ENCODE data around the gene LRRC73. TPM values are rescaled to one million over a fixed set of nuclear protein-coding genes. Genes with fewer than 3 reads are reported as not detected.

The LRRC73 gene
- total RNA-seq, 1 experiment from 2014 or later = 1.4 TPM

DNA sequence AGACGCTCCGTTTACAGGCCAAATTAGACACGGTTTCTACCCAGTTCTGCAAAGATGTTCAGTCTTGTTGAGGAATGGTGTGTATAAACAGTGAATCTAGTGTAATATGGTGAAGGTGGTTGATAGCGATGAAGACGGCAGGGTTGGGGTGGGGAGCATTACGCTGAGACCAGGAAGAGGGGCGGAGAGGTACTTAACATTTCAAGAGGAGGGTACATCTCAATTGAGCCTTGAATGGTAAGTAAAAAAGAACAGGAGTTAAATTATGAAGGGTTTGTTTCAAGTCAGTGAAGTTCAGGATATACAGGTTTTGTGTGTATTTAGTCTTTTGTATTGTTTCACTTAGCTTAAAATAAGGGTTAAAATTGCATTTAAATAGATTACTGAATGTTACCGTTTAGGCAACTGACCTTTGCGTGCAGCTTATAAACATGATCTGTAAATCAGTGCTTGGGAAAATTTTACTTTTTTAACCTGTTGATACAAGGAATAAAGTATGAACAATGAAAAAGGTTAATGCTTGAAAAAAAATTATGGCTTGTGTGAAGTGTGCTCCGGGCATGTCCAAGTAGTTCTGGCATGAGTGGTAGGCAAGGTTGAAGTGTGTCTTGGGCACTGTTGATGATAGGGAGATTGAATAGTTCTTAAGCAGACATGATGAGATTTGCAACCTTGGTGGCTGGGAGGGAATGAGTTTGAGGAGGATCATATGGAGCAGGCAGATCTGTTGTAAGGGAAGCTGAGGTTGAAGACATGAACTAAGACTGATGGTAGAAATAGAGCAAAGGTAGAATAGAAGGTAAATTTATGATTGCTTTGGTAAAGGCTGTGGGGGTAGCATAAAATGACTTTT lies 7.6 kb upstream of the LRRC73 start:
- no peak for DNase-seq (ENCODE audit: low spot score)
- Mint-ChIP-seq H3K27me3 (ENCODE audit: low read depth) (no peaks in the 10 kb centered on the region), H3K36me3 (peaks cover 42% of the 10 kb centered on the region), H3K9me3 (no peaks in the 10 kb centered on the region), H3K4me1 (peaks cover 13% of the 10 kb centered on the region), H3K4me3 (no peak overlapping the region), H3K27ac (no peak overlapping the region)
- POLR2A ChIA-PET = interaction anchor here (0.6 to 1.1 kb wide), 2 partner anchors 14 to 539 kb away, joined by 3 read pairs; partner anchors contain the start of gene PEX6
- no peak for TF ChIP-seq ZNF423 (CRISPR knock-in tag; IDR thresholded peaks at IDR 0.05)
- no peak for TF ChIP-seq ZNF121 (CRISPR knock-in tag; IDR thresholded peaks at IDR 0.05)
- TF ChIP-seq, protein P1, sequence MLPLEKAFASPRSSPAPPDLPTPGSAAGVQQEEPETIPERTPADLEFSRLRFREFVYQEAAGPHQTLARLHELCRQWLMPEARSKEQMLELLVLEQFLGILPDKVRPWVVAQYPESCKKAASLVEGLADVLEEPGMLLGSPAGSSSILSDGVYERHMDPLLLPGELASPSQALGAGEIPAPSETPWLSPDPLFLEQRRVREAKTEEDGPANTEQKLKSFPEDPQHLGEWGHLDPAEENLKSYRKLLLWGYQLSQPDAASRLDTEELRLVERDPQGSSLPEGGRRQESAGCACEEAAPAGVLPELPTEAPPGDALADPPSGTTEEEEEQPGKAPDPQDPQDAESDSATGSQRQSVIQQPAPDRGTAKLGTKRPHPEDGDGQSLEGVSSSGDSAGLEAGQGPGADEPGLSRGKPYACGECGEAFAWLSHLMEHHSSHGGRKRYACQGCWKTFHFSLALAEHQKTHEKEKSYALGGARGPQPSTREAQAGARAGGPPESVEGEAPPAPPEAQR (CRISPR knock-in tag; IDR thresholded peaks at IDR 0.05) = no peak
- CTCF ChIA-PET = interaction anchor here (1.1 to 1.7 kb wide), 2 partner anchors 11 to 21 kb away, joined by 3 to 9 read pairs; no protein-coding TSS in a partner anchor
- ATAC-seq = peak; percentile 23; the same call in 1 of the 2 replicates

DNA sequence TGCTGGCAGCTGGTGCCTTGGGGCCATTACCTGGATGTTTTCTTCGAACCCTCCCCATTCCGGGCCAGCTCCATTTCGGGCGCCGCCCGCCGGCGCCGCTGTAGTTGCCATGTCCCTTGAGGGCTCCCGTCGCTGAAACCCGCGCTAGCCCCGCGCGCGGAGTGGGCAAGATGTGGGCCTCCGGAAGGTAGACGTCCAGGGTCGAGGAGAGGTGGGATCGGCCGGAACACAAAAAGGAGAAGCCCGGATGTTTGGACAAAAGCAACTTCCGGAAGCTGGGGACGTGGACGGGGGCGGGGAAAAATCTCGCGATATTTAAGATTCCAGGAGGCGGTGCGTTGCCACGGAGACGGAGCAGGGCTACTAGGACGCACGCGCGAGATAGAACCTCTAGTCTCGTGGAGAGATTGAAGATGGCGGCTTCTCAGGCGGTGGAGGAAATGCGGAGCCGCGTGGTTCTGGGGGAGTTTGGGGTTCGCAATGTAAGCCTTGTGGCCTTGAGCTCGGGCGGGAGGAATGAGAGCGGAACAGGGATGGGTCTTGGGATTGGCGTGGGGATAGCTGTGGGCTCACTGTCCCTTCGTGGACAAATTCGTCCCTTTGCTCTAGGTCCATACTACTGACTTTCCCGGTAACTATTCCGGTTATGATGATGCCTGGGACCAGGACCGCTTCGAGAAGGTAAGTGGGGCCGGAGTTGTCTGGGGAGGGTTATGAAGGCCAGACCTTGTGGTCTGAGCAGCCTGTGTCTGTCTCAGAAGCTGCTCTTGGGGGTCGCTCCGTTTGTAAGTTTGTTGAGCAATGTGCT lies 6.8 kb upstream of the LRRC73 start, which contains the start of the genes POLR1C and YIPF3:
TSS of gene POLR1C (plus strand) at position 393 of the 808 bp plus-strand sequence. CDS start at position 414, 21 bp downstream.
TSS of gene YIPF3 (minus strand) at position 230 of the 808 bp plus-strand sequence. CDS start at position 111, 119 bp downstream.
- Mint-ChIP-seq H3K36me3 (peaks cover 41% of the 10 kb centered on the region), H3K27ac (no peak within 1 kb of the TSS; the same call in 1 of the 2 replicates), H3K9me3 (no peaks in the 10 kb centered on the region), H3K27me3 (ENCODE audit: low read depth) (no peaks in the 10 kb centered on the region), H3K4me1 (peaks cover 21% of the 10 kb centered on the region), H3K4me3 (no peak within 1 kb of the TSS)
- POLR2A ChIA-PET = interaction anchor here (0.6 to 1.1 kb wide), 2 partner anchors 15 to 61 kb away, joined by 3 read pairs; no protein-coding TSS in a partner anchor
- ATAC-seq (peak; percentile 91), DNase-seq (ENCODE audit: low spot score) (peak; percentile 95)
- CTCF ChIA-PET = interaction anchor here (0.6 to 1.7 kb wide), 5 partner anchors 9 to 92 kb away, joined by 3 to 9 read pairs (median 3); no protein-coding TSS in a partner anchor
- TF ChIP-seq, protein P2, sequence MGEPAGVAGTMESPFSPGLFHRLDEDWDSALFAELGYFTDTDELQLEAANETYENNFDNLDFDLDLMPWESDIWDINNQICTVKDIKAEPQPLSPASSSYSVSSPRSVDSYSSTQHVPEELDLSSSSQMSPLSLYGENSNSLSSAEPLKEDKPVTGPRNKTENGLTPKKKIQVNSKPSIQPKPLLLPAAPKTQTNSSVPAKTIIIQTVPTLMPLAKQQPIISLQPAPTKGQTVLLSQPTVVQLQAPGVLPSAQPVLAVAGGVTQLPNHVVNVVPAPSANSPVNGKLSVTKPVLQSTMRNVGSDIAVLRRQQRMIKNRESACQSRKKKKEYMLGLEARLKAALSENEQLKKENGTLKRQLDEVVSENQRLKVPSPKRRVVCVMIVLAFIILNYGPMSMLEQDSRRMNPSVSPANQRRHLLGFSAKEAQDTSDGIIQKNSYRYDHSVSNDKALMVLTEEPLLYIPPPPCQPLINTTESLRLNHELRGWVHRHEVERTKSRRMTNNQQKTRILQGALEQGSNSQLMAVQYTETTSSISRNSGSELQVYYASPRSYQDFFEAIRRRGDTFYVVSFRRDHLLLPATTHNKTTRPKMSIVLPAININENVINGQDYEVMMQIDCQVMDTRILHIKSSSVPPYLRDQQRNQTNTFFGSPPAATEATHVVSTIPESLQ (CRISPR knock-in tag; IDR thresholded peaks at IDR 0.05) = no peak
- TF ChIP-seq NR2C2 (CRISPR knock-in tag; IDR thresholded peaks at IDR 0.05) (no peak), TCF7 (CRISPR knock-in tag; IDR thresholded peaks at IDR 0.05; ENCODE audit: low read depth) (no peak), MYBL2 (CRISPR knock-in tag; IDR thresholded peaks at IDR 0.05) (no peak), RORB (CRISPR knock-in tag; IDR thresholded peaks at IDR 0.05) (no peak), GRHL2 (CRISPR knock-in tag; IDR thresholded peaks at IDR 0.05; ENCODE audit: insufficient replicate concordance, severe bottlenecking) (no peak), ZNF317 (CRISPR knock-in tag; IDR thresholded peaks at IDR 0.05; ENCODE audit: borderline replicate concordance, low read depth) (no peak), JAZF1 (CRISPR knock-in tag; IDR thresholded peaks at IDR 0.05) (no peak)
- TF ChIP-seq, protein P3, sequence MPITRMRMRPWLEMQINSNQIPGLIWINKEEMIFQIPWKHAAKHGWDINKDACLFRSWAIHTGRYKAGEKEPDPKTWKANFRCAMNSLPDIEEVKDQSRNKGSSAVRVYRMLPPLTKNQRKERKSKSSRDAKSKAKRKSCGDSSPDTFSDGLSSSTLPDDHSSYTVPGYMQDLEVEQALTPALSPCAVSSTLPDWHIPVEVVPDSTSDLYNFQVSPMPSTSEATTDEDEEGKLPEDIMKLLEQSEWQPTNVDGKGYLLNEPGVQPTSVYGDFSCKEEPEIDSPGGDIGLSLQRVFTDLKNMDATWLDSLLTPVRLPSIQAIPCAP (CRISPR knock-in tag; IDR thresholded peaks at IDR 0.05) = no peak
- TF ChIP-seq, protein P4, sequence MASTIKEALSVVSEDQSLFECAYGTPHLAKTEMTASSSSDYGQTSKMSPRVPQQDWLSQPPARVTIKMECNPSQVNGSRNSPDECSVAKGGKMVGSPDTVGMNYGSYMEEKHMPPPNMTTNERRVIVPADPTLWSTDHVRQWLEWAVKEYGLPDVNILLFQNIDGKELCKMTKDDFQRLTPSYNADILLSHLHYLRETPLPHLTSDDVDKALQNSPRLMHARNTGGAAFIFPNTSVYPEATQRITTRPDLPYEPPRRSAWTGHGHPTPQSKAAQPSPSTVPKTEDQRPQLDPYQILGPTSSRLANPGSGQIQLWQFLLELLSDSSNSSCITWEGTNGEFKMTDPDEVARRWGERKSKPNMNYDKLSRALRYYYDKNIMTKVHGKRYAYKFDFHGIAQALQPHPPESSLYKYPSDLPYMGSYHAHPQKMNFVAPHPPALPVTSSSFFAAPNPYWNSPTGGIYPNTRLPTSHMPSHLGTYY (CRISPR knock-in tag; IDR thresholded peaks at IDR 0.05) = no peak
- TF ChIP-seq, protein P5, sequence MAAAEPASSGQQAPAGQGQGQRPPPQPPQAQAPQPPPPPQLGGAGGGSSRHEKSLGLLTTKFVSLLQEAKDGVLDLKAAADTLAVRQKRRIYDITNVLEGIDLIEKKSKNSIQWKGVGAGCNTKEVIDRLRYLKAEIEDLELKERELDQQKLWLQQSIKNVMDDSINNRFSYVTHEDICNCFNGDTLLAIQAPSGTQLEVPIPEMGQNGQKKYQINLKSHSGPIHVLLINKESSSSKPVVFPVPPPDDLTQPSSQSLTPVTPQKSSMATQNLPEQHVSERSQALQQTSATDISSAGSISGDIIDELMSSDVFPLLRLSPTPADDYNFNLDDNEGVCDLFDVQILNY (CRISPR knock-in tag; IDR thresholded peaks at IDR 0.05) = no peak
- TF ChIP-seq, protein P6, sequence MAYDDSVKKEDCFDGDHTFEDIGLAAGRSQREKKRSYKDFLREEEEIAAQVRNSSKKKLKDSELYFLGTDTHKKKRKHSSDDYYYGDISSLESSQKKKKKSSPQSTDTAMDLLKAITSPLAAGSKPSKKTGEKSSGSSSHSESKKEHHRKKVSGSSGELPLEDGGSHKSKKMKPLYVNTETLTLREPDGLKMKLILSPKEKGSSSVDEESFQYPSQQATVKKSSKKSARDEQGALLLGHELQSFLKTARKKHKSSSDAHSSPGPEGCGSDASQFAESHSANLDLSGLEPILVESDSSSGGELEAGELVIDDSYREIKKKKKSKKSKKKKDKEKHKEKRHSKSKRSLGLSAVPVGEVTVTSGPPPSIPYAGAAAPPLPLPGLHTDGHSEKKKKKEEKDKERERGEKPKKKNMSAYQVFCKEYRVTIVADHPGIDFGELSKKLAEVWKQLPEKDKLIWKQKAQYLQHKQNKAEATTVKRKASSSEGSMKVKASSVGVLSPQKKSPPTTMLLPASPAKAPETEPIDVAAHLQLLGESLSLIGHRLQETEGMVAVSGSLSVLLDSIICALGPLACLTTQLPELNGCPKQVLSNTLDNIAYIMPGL (CRISPR knock-in tag; IDR thresholded peaks at IDR 0.05) = peak; percentile 42; the same call in 1 of the 2 replicates
- TF ChIP-seq, protein P7, sequence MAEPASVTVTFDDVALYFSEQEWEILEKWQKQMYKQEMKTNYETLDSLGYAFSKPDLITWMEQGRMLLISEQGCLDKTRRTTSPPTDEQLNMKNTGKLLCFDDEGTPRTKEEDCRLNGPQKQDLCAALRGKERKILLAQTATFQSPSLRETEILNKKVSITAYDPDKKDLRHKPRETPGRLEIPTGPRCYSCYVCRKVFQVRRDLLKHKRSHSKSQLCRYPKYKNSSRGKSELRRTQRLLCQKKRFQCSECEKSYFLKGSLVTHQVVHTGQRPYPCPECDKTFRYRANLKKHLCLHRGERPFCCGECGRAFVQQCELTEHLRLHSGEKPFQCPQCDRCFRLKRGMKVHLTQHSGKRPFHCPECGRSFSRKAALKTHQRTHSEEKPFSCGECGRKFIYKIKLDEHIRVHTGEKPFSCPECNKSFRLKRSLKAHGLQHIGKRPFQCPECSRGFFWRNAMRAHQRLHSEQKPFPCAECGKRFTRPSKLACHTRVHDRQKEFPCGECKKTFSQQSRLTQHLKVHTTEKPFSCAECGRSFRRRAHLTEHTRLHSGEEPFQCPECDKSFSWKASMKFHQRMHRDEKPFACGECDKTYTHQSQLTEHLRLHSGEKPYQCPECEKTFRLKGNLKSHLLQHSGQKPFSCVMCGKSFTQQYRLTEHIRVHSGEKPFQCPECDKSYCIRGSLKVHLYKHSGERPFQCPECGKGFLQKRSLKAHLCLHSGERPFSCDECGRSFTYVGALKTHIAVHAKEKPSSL (CRISPR knock-in tag; conservative IDR thresholded peaks at IDR 0.05) = no peak
